ENCODE data around the gene ST6GALNAC3.

DNA sequence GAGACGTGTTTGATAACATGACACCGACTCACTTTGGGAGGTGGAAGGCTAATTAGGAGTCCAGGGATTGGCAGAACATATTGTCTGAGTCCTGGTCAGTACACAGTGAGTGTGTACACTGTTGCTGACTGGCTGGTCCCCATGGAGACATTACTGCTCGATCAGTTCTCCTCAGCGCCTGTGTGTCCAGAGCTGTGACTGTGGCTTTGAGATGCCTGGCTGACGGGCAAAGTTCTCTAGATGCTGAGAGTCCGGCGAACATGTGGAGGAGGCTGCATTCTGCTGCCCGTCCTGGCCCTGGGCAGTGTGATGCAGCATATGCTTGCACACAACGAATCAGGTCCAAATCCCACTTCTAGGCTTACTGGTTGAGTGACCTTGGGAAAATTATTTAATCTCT lies 512.7 kb downstream of the ST6GALNAC3 start:
- TF ChIP-seq CTCF (optimal IDR thresholded peaks at IDR 0.05 in 1 of 3, IDR thresholded peaks at IDR 0.05 in 1 of 3, conservative IDR thresholded peaks at IDR 0.05 in 1 of 3; ENCODE audit: extremely low read depth in 1 of 3, insufficient read depth in 2 of 3, low read length in 3 of 3) (no peak), EZH2 (IDR thresholded peaks at IDR 0.05; ENCODE audit: low read length) (no peak)

Measured in keratinocyte (primary cell).